Neural cell (in vitro differentiated cells): Measurements from ENCODE around the gene DOCK4. TPM values are rescaled to one million over a fixed set of nuclear protein-coding genes. Genes with fewer than 3 reads are reported as not detected.
A peak's percentile ranks its signal among the peaks of the same experiment; 100 is the strongest.

ENCODE experiments used
- H2AFZ ChIP-seq: fragments of 200-600, 300-800 bp; sonication (generic), shearing (Covaris generic); 2 replicates; pipeline ENCODE4 v1.6.0; 2014; ENCODE audit warnings: low read depth, mild to moderate bottlenecking, antibody characterized with exemption, low read length, moderate library complexity
- H3F3A ChIP-seq: fragments of 200-600 bp; shearing (Covaris generic); 2 replicates; pipeline ENCODE4 v1.6.1; 2016; ENCODE audit warnings: mild to moderate bottlenecking, moderate library complexity, mixed read lengths, antibody characterized with exemption, low read length; ENCODE audit not compliant: insufficient read depth, poor library complexity, severe bottlenecking
- H3K27ac ChIP-seq: fragments of 200-600, 300-800 bp; sonication (generic), shearing (Covaris generic); 2 replicates; pipeline ENCODE4 v1.5.1; 2014; ENCODE audit warnings: mild to moderate bottlenecking, low read length, moderate library complexity
- H3K27me3 ChIP-seq: fragments of 300-800, 200-600 bp; sonication (generic), shearing (Covaris generic); 2 replicates; pipeline ENCODE4 v1.6.0; 2014; ENCODE audit warnings: mild to moderate bottlenecking, low read depth, low read length, moderate library complexity; ENCODE audit not compliant: insufficient read depth
- H3K36me3 ChIP-seq: fragments of 300-800, 200-600 bp; sonication (generic), shearing (Covaris generic); 2 replicates; pipeline ENCODE4 v1.5.1; 2014; ENCODE audit warnings: mild to moderate bottlenecking, antibody characterized with exemption, low read length, moderate library complexity; ENCODE audit not compliant: insufficient read depth
- H3K4me2 ChIP-seq: fragments of 300-800, 200-600 bp; sonication (generic), shearing (Covaris generic); 2 replicates; pipeline ENCODE4 v1.6.0; 2014; ENCODE audit warnings: mild to moderate bottlenecking, low read length
- H3K4me3 ChIP-seq: fragments of 300-800, 200-600 bp; sonication (generic), shearing (Covaris generic); 2 replicates; pipeline ENCODE4 v1.5.1; 2014; ENCODE audit warnings: mild to moderate bottlenecking, low read length, moderate library complexity
- H3K79me2 ChIP-seq: fragments of 200-600 bp; shearing (Covaris generic); replicated peaks from 2 replicates; pipeline ENCODE4 v1.6.0; 2014; ENCODE audit warnings: mild to moderate bottlenecking, low read length, moderate library complexity; ENCODE audit not compliant: insufficient read depth
- H3K9ac ChIP-seq: fragments of 300-800, 200-600 bp; sonication (generic), shearing (Covaris generic); 2 replicates; pipeline ENCODE4 v1.6.1; 2016; ENCODE audit warnings: mild to moderate bottlenecking, low read length, mixed read lengths
- H3K9me2 ChIP-seq: fragments of 200-600 bp; shearing (Covaris generic); 2 replicates; pipeline ENCODE4 v1.6.1; 2016; ENCODE audit warnings: mild to moderate bottlenecking, low read length, mixed read lengths; ENCODE audit not compliant: insufficient read depth
- H3K9me3 ChIP-seq: fragments of 200-600, 300-800 bp; sonication (generic), shearing (Covaris generic); 2 replicates; pipeline ENCODE4 v1.6.1; 2016; ENCODE audit warnings: mild to moderate bottlenecking, mixed run types, low read length, moderate library complexity, mixed read lengths
- H4K20me1 ChIP-seq: fragments of 200-600 bp; shearing (Covaris generic); 2 replicates; pipeline ENCODE4 v1.6.1; 2016; ENCODE audit warnings: mild to moderate bottlenecking, mixed run types; ENCODE audit not compliant: insufficient read depth
- EZH2 ChIP-seq: fragments of 200-600, 300-800 bp; shearing (Covaris generic), sonication (generic); IDR thresholded peaks from 2 replicates; pipeline ENCODE4 v1.6.1; 2014; ENCODE audit warnings: antibody characterized with exemption, low read length, borderline replicate concordance, mild to moderate bottlenecking; ENCODE audit not compliant: insufficient read depth, poor library complexity, severe bottlenecking
- POLR2AphosphoS5 ChIP-seq: IDR thresholded peaks from 2 replicates; pipeline ENCODE4 v1.6.1; 2012
- RAD21 ChIP-seq: fragments of 450-650 bp; conservative IDR thresholded peaks from 2 replicates; pipeline ENCODE4 v1.6.1; 2014; ENCODE audit warnings: antibody characterized with exemption, mild to moderate bottlenecking, moderate library complexity
- SMC3 ChIP-seq: fragments of 450-650 bp; conservative IDR thresholded peaks from 2 replicates; pipeline ENCODE4 v1.6.1; 2014; ENCODE audit warnings: antibody characterized with exemption, mild to moderate bottlenecking, moderate library complexity; ENCODE audit not compliant: poor library complexity
- TAF1 ChIP-seq: IDR thresholded peaks from 2 replicates; pipeline ENCODE4 v1.6.1; 2012; ENCODE audit warnings: low read depth
- polyA plus RNA-seq: library from polyadenylated mRNA; depleted of rRNA; stranded (reverse); fragments of >200 nt; gene quantifications from 2 replicates; pipeline ENCODE4 v1.2.3, GENCODE V29; 2014
- TF ChIP-seq, protein P1 (sequence below): fragments of 450-650 bp; IDR thresholded peaks from 2 replicates; pipeline ENCODE4 v1.5.1; 2014; ENCODE audit warnings: antibody characterized with exemption, mild to moderate bottlenecking, moderate library complexity; ENCODE audit not compliant: poor library complexity, severe bottlenecking
- TF ChIP-seq, protein P2 (sequence below): IDR thresholded peaks from 2 replicates; pipeline ENCODE4 v1.6.1; 2012; ENCODE audit warnings: borderline replicate concordance

Gene DOCK4
- polyA plus RNA-seq, 1 donor from 2014 or later: 28.1 TPM

DNA sequence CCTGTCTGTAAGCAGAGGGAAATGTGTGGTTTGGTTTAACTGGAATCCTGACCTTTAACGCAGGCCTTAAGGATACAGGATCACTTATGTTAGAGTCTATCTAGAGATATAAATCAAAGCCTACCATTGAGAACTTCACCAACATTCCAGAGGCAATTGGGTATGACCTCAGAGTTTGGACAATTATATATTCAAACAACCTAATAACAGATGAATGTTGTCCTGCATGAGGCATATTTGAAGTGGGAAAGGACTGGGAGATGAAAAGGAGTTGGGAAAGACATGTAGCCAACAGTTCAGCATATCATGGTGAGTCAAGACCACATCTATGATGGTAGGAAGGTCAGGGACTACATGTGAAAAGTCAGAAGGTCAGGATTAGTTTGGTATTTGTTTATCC is 274.2 kb downstream of the DOCK4 start:
- TF ChIP-seq EZH2 (no peak), TAF1 (no peak), POLR2AphosphoS5 (no peak), RAD21 (no peak)
- TF ChIP-seq, protein P1, sequence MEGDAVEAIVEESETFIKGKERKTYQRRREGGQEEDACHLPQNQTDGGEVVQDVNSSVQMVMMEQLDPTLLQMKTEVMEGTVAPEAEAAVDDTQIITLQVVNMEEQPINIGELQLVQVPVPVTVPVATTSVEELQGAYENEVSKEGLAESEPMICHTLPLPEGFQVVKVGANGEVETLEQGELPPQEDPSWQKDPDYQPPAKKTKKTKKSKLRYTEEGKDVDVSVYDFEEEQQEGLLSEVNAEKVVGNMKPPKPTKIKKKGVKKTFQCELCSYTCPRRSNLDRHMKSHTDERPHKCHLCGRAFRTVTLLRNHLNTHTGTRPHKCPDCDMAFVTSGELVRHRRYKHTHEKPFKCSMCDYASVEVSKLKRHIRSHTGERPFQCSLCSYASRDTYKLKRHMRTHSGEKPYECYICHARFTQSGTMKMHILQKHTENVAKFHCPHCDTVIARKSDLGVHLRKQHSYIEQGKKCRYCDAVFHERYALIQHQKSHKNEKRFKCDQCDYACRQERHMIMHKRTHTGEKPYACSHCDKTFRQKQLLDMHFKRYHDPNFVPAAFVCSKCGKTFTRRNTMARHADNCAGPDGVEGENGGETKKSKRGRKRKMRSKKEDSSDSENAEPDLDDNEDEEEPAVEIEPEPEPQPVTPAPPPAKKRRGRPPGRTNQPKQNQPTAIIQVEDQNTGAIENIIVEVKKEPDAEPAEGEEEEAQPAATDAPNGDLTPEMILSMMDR: no peak
- no peaks in the 10 kb centered on the region for H3K9me2 ChIP-seq
- peaks cover 4% of the 10 kb centered on the region for H3K36me3 ChIP-seq
- H4K20me1 ChIP-seq: no peaks in the 10 kb centered on the region
- no peaks in the 10 kb centered on the region for H3K9me3 ChIP-seq
- no peak overlapping the region for H3K27ac ChIP-seq
- H3K79me2 ChIP-seq: no peaks in the 10 kb centered on the region
- no peak overlapping the region for H3K4me3 ChIP-seq
- no peaks in the 10 kb centered on the region for H3F3A ChIP-seq
- no peak overlapping the region for H2AFZ ChIP-seq
- no peak overlapping the region for H3K4me2 ChIP-seq
- H3K27me3 ChIP-seq: no peaks in the 10 kb centered on the region
- no peak overlapping the region for H3K9ac ChIP-seq

DNA sequence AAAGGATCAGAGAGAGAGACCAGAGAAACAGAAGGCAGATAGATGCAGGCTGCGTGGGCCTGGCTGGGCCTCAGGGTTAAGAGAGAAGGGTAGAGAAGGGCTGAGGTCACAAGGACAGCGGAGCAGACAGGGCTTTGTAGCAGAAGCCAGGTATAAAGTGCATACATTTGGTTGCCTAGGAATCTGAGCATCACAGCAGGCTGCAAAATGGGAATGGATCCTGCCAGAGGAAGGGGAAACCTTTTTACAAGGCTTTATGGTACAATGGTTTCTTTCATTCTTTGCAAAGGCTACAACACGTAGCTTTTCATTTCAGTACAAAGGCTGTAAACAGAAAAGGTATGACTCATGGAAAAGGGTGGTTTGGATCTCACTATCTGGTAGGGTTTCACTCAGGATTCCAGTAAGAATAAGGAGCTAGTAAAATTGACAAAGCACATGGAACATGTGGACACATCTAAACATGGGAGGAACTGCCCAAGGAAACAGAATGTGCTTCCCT is 275.1 kb downstream of the DOCK4 start:
- H3K9ac ChIP-seq: no peak overlapping the region
- H3K36me3 ChIP-seq: peaks cover 4% of the 10 kb centered on the region
- no peak for TF ChIP-seq RAD21
- H3K4me3 ChIP-seq: no peak overlapping the region
- H3K9me2 ChIP-seq: no peaks in the 10 kb centered on the region
- H3K27ac ChIP-seq: no peak overlapping the region
- H3F3A ChIP-seq: no peaks in the 10 kb centered on the region
- no peaks in the 10 kb centered on the region for H3K27me3 ChIP-seq
- H4K20me1 ChIP-seq: no peaks in the 10 kb centered on the region
- no peaks in the 10 kb centered on the region for H3K9me3 ChIP-seq
- H3K79me2 ChIP-seq: no peaks in the 10 kb centered on the region
- H3K4me2 ChIP-seq: no peak overlapping the region
- H2AFZ ChIP-seq: no peak overlapping the region

DNA sequence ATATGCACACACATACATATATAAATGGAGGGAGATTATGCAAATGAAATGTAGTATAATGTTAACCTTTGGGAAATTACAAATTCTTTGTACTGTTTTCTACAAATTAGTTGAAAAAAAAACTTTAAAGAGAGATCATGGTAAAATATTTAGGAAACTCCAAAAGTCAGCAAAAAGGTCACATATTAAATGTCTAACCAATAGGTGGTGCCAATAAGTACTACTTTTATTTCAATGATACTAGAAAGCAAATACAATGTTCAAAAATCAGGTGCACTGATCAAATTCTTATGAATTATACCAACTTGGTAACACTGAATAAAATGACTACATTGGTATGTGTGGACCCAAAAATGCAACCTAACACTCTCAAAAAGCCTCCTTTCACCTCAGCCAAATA is 276.9 kb downstream of the DOCK4 start:
- TF ChIP-seq SMC3: peak; percentile 9
- TF ChIP-seq TAF1: no peak
- TF ChIP-seq, protein P2, sequence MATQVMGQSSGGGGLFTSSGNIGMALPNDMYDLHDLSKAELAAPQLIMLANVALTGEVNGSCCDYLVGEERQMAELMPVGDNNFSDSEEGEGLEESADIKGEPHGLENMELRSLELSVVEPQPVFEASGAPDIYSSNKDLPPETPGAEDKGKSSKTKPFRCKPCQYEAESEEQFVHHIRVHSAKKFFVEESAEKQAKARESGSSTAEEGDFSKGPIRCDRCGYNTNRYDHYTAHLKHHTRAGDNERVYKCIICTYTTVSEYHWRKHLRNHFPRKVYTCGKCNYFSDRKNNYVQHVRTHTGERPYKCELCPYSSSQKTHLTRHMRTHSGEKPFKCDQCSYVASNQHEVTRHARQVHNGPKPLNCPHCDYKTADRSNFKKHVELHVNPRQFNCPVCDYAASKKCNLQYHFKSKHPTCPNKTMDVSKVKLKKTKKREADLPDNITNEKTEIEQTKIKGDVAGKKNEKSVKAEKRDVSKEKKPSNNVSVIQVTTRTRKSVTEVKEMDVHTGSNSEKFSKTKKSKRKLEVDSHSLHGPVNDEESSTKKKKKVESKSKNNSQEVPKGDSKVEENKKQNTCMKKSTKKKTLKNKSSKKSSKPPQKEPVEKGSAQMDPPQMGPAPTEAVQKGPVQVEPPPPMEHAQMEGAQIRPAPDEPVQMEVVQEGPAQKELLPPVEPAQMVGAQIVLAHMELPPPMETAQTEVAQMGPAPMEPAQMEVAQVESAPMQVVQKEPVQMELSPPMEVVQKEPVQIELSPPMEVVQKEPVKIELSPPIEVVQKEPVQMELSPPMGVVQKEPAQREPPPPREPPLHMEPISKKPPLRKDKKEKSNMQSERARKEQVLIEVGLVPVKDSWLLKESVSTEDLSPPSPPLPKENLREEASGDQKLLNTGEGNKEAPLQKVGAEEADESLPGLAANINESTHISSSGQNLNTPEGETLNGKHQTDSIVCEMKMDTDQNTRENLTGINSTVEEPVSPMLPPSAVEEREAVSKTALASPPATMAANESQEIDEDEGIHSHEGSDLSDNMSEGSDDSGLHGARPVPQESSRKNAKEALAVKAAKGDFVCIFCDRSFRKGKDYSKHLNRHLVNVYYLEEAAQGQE: no peak
- TF ChIP-seq RAD21: peak; percentile 28
- TF ChIP-seq, protein P1: no peak
- H3K9me2 ChIP-seq: no peaks in the 10 kb centered on the region
- no peaks in the 10 kb centered on the region for H3K79me2 ChIP-seq
- no peaks in the 10 kb centered on the region for H4K20me1 ChIP-seq
- no peak overlapping the region for H3K4me3 ChIP-seq
- no peaks in the 10 kb centered on the region for H3K27me3 ChIP-seq
- H2AFZ ChIP-seq: no peak overlapping the region
- no peak overlapping the region for H3K4me2 ChIP-seq
- no peaks in the 10 kb centered on the region for H3F3A ChIP-seq
- no peak overlapping the region for H3K27ac ChIP-seq
- H3K36me3 ChIP-seq: peaks cover 4% of the 10 kb centered on the region
- no peaks in the 10 kb centered on the region for H3K9me3 ChIP-seq
- no peak overlapping the region for H3K9ac ChIP-seq
